Measurements from ENCODE around the gene CSNK2A3. TPM values are rescaled to one million over a fixed set of nuclear protein-coding genes. Genes with fewer than 3 reads are reported as not detected.

Gene CSNK2A3
- total RNA-seq, 4 donors from 2014 or later, result 1.5 to 6.8 (median 2.7) TPM

DNA sequence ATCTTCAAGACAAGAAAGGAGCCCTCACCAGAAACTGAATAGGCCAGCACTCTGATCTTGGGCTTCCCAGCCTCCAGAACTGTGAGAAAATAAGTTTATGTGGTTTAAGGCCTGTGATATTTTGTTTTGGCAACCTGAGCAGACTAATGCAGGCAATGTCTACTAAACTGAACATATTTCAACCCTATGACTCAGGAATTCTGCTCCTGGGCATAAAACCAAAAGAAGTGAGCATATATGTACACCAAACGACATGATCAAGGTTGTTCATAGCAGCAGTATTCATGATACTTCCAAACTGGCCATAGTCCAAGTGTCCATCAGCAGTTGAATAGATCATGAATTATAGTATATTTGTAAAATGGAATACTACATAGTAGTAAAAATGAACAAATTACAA is 29.0 kb downstream of the CSNK2A3 start:
- Histone ChIP-seq H3K9me3 (no peaks in the 10 kb centered on the region), H3K4me1 (no peaks in the 10 kb centered on the region), H3K4me3 (no peak overlapping the region), H3K36me3 (peaks cover 14% of the 10 kb centered on the region), H3K27ac (no peak overlapping the region), H3K27me3 (no peaks in the 10 kb centered on the region)
- no peak for TF ChIP-seq EP300 (IDR thresholded peaks at IDR 0.05)
- no peak for TF ChIP-seq POLR2A (IDR thresholded peaks at IDR 0.05)
- TF ChIP-seq, protein P1, sequence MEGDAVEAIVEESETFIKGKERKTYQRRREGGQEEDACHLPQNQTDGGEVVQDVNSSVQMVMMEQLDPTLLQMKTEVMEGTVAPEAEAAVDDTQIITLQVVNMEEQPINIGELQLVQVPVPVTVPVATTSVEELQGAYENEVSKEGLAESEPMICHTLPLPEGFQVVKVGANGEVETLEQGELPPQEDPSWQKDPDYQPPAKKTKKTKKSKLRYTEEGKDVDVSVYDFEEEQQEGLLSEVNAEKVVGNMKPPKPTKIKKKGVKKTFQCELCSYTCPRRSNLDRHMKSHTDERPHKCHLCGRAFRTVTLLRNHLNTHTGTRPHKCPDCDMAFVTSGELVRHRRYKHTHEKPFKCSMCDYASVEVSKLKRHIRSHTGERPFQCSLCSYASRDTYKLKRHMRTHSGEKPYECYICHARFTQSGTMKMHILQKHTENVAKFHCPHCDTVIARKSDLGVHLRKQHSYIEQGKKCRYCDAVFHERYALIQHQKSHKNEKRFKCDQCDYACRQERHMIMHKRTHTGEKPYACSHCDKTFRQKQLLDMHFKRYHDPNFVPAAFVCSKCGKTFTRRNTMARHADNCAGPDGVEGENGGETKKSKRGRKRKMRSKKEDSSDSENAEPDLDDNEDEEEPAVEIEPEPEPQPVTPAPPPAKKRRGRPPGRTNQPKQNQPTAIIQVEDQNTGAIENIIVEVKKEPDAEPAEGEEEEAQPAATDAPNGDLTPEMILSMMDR (IDR thresholded peaks at IDR 0.05), result no peak
- TF ChIP-seq POLR2AphosphoS5 (IDR thresholded peaks at IDR 0.05), result no peak
- WGBS, result 41% methylated on average over 1 of the region's 1 CpG
- no peak for DNase-seq (ENCODE audit: low spot score in 2 of 2)

DNA sequence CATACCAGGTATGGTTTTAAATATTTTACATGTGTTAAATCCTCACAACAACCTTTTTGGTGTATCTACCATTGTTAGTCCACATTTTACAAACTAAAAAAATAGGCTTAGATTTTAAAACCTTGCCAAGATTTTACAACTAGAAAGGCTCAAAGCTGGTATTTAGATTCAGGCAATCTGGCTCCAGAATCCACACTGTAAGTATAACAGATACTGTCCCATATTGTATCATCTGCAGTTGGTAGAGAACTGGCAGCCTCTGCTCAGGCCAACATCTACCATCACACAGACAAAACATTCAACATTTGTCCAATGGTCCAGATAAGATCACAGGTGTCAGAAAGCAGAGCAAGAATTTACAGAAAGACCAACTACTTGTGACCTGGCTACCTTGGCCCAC is 30.9 kb downstream of the CSNK2A3 start:
- TF ChIP-seq POLR2AphosphoS5 (IDR thresholded peaks at IDR 0.05) (no peak), EP300 (IDR thresholded peaks at IDR 0.05) (no peak), POLR2A (IDR thresholded peaks at IDR 0.05) (no peak)
- TF ChIP-seq, protein P1 (IDR thresholded peaks at IDR 0.05), result no peak
- DNase-seq (ENCODE audit: low spot score in 2 of 2), result no peak
- peaks cover 11% of the 10 kb centered on the region for H3K36me3 ChIP-seq

DNA sequence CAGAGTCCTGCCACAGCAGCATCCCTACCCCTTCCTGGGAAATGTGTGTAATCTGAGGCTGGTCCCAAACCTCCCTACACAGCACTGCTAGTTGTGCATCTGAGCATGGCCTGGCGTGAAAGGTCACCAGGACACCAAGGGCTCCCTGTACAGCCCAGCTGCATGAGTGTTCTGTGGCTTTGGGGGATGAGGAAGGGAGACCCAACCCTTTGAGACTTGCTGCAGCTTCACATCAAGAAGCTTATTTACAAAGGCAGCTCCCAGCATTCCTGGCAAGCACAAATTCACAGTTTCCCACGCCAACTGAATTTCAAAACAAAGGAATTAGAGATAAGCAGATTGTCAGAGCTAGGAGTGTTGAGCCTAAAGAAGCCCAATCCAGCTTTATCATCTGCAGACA is 32.2 kb downstream of the CSNK2A3 start:
- DNase-seq (ENCODE audit: low spot score in 2 of 2), result no peak
- Histone ChIP-seq H3K36me3 (peaks cover 4% of the 10 kb centered on the region), H3K27ac (no peak overlapping the region), H3K9me3 (no peaks in the 10 kb centered on the region), H3K4me3 (no peak overlapping the region), H3K4me1 (no peaks in the 10 kb centered on the region), H3K27me3 (no peaks in the 10 kb centered on the region)
- WGBS, result 84% methylated on average over 2 of the region's 2 CpGs
- TF ChIP-seq EP300 (IDR thresholded peaks at IDR 0.05) (no peak), POLR2A (IDR thresholded peaks at IDR 0.05) (no peak), POLR2AphosphoS5 (IDR thresholded peaks at IDR 0.05) (no peak)
- TF ChIP-seq, protein P1 (IDR thresholded peaks at IDR 0.05), result no peak

More for the DNA sequence above, 30.9 kb downstream of the CSNK2A3 start:
- Histone ChIP-seq H3K9me3 (no peaks in the 10 kb centered on the region), H3K4me3 (no peak overlapping the region), H3K27me3 (no peaks in the 10 kb centered on the region), H3K4me1 (no peaks in the 10 kb centered on the region), H3K27ac (no peak overlapping the region)

DNA sequence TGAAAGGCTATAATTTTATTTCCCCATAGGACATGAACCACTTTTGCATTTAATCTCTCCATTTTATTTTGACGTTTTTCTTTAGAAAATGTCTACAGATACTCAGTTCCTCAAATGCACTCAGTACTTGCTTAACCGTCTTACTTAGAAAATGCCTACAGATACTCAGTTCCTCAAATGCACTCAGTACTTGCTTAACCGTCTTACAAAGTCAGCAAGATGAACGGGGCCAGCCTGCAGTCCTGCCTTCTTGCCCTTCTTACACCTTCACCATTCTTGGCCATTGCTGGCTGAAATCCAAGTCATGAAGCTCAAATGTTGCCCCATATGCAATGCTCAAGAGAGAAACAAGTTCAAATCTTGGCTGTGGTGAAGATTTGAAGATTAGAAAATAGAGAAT is 34.1 kb downstream of the CSNK2A3 start:
- Histone ChIP-seq H3K4me3 (no peak overlapping the region), H3K36me3 (no peaks in the 10 kb centered on the region), H3K27ac (no peak overlapping the region), H3K4me1 (peaks cover 7% of the 10 kb centered on the region), H3K27me3 (no peaks in the 10 kb centered on the region), H3K9me3 (no peaks in the 10 kb centered on the region)
- TF ChIP-seq POLR2AphosphoS5 (IDR thresholded peaks at IDR 0.05) (no peak), EP300 (IDR thresholded peaks at IDR 0.05) (no peak), POLR2A (IDR thresholded peaks at IDR 0.05) (no peak)
- TF ChIP-seq, protein P1 (IDR thresholded peaks at IDR 0.05), result no peak
- WGBS, result 80% methylated on average over 4 of the region's 4 CpGs
- no peak for DNase-seq (ENCODE audit: low spot score in 2 of 2)

DNA sequence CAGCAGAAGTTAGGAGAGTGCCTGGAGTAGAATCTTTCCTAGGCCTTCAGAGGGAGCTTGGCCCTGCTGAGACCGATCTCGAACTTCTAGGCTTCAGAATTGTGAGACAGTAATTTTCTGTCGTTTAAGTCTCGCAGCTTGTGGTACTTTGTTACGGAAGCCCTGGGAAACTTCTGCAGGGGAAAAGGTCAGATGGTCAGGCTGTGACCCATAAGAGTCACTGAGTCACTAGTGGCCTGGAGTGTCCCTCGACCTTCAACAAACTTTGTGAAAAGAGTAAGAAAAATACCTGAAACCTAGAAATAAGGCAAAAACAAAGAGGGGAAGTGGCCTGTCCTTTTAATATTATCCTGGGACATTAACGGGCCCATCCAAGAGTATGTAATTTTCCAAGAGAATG is 34.6 kb downstream of the CSNK2A3 start:
- WGBS, result 93% methylated on average over 7 of the region's 7 CpGs
- no peak for DNase-seq (ENCODE audit: low spot score in 2 of 2)

More for the DNA sequence above, 34.6 kb downstream of the CSNK2A3 start:
- H3K4me1 ChIP-seq, result peaks cover 12% of the 10 kb centered on the region
- H3K4me3 ChIP-seq, result no peak overlapping the region
- H3K36me3 ChIP-seq, result no peaks in the 10 kb centered on the region
- TF ChIP-seq, protein P1 (IDR thresholded peaks at IDR 0.05), result no peak
- TF ChIP-seq POLR2A (IDR thresholded peaks at IDR 0.05) (no peak), EP300 (IDR thresholded peaks at IDR 0.05) (no peak), POLR2AphosphoS5 (IDR thresholded peaks at IDR 0.05) (no peak)
- no peaks in the 10 kb centered on the region for H3K27me3 ChIP-seq
- H3K27ac ChIP-seq, result no peak overlapping the region
- no peaks in the 10 kb centered on the region for H3K9me3 ChIP-seq
